ENCODE results near the gene PNISR. TPM values are rescaled to one million over a fixed set of nuclear protein-coding genes. Genes with fewer than 3 reads are reported as not detected.
A peak's percentile ranks its signal among the peaks of the same experiment; 100 is the strongest.

The PNISR gene
- total RNA-seq, 4 donors from 2014 or later: 52.9 to 335 (median 80.9) TPM

- DNase-seq (ENCODE audit: low spot score in 2 of 2): no peak
- TF ChIP-seq CTCF (IDR thresholded peaks at IDR 0.05) (no peak), POLR2AphosphoS5 (IDR thresholded peaks at IDR 0.05) (no peak), POLR2A (IDR thresholded peaks at IDR 0.05) (no peak), EP300 (IDR thresholded peaks at IDR 0.05) (no peak)
- H3K4me1 ChIP-seq: no peaks in the 10 kb centered on the region
- no peak overlapping the region for H3K27ac ChIP-seq
- 83% methylated on average over 7 of the region's 7 CpGs for WGBS
- no peak overlapping the region for H3K4me3 ChIP-seq
- no peaks in the 10 kb centered on the region for H3K9me3 ChIP-seq
- H3K36me3 ChIP-seq: peaks cover 90% of the 10 kb centered on the region
- no peaks in the 10 kb centered on the region for H3K27me3 ChIP-seq
These were observed 18.0 kb downstream of the PNISR start for GRCh38 chr6:99407076-99407475.

- Histone ChIP-seq H3K9me3 (no peaks in the 10 kb centered on the region), H3K27ac (no peak overlapping the region), H3K36me3 (peaks cover 84% of the 10 kb centered on the region), H3K4me3 (no peak overlapping the region), H3K4me1 (no peaks in the 10 kb centered on the region), H3K27me3 (no peaks in the 10 kb centered on the region)
- no peak for DNase-seq (ENCODE audit: low spot score in 2 of 2)
- TF ChIP-seq EP300 (IDR thresholded peaks at IDR 0.05): no peak
- no peak for TF ChIP-seq CTCF (IDR thresholded peaks at IDR 0.05)
- TF ChIP-seq POLR2A (IDR thresholded peaks at IDR 0.05): no peak
- no peak for TF ChIP-seq POLR2AphosphoS5 (IDR thresholded peaks at IDR 0.05)
- 85% methylated on average over 5 of the region's 5 CpGs for WGBS
These were observed 22.7 kb downstream of the PNISR start for GRCh38 chr6:99402448-99402847.

GRCh38 chr6:99397287-99397686, 27.8 kb downstream of the PNISR start:
- Histone ChIP-seq H3K9me3 (no peaks in the 10 kb centered on the region), H3K4me1 (peaks cover 9% of the 10 kb centered on the region), H3K27me3 (no peaks in the 10 kb centered on the region), H3K4me3 (no peak overlapping the region), H3K27ac (no peak overlapping the region), H3K36me3 (peaks cover 36% of the 10 kb centered on the region)
- DNase-seq (ENCODE audit: low spot score in 2 of 2): no peak
- no peak for TF ChIP-seq CTCF (IDR thresholded peaks at IDR 0.05)
- no peak for TF ChIP-seq EP300 (IDR thresholded peaks at IDR 0.05)
- TF ChIP-seq POLR2A (IDR thresholded peaks at IDR 0.05): no peak
- TF ChIP-seq POLR2AphosphoS5 (IDR thresholded peaks at IDR 0.05): no peak
- WGBS: 96% methylated on average over 1 of the region's 1 CpG

GRCh38 chr6:99393698-99394531, 31.2 kb downstream of the PNISR start, which contains the start of gene COQ3:
TSS of gene COQ3 (minus strand) at chr6:99394195. CDS start at chr6:99394179, 16 bp downstream.
- Histone ChIP-seq H3K36me3 (peaks cover 4% of the 10 kb centered on the region), H3K27me3 (no peaks in the 10 kb centered on the region), H3K4me3 (peak within 1 kb of the TSS; percentile 87), H3K9me3 (no peaks in the 10 kb centered on the region), H3K4me1 (peaks cover 9% of the 10 kb centered on the region), H3K27ac (peak within 1 kb of the TSS; percentile 80)
- WGBS: 14% methylated on average over 44 of the region's 56 CpGs
- DNase-seq (ENCODE audit: low spot score in 2 of 2): peak; percentile 81 to 82
- TF ChIP-seq POLR2A (IDR thresholded peaks at IDR 0.05) (no peak), POLR2AphosphoS5 (IDR thresholded peaks at IDR 0.05) (no peak), EP300 (IDR thresholded peaks at IDR 0.05) (no peak), CTCF (IDR thresholded peaks at IDR 0.05) (no peak)

GRCh38 chr6:99393366-99393697, 31.8 kb downstream of the PNISR start:
- no peak for TF ChIP-seq POLR2A (IDR thresholded peaks at IDR 0.05)
- no peak for TF ChIP-seq POLR2AphosphoS5 (IDR thresholded peaks at IDR 0.05)
- TF ChIP-seq EP300 (IDR thresholded peaks at IDR 0.05): no peak
- no peak for TF ChIP-seq CTCF (IDR thresholded peaks at IDR 0.05)
- no peak for DNase-seq (ENCODE audit: low spot score in 2 of 2)
- H3K27ac ChIP-seq: no peak overlapping the region
- WGBS: 21% methylated on average over 2 of the region's 2 CpGs
- peaks cover 9% of the 10 kb centered on the region for H3K4me1 ChIP-seq
- H3K27me3 ChIP-seq: no peaks in the 10 kb centered on the region
- H3K4me3 ChIP-seq: peak overlapping the region; percentile 87
- peaks cover 4% of the 10 kb centered on the region for H3K36me3 ChIP-seq
- H3K9me3 ChIP-seq: no peaks in the 10 kb centered on the region
